NCI-H2081 treated with DMSO at 0.1 percent for 48 hours (cell line): Measurements from ENCODE around the gene LHFPL2.
"Not testable (repeated sequence)": the region's sequence is repeated elsewhere in the genome, so short reads cannot be mapped to it uniquely, and the experiment has no call there.

Experiments used
- DNase-seq: peaks from one replicate; lab custom pipeline; 2025; lab: John Stamatoyannopoulos, UW

The LHFPL2 gene

GRCh38 chr5:78640662-78641474 is 7.7 kb downstream of the LHFPL2 start:
- no peak for DNase-seq

- DNase-seq, result no peak
These were observed 8.8 kb downstream of the LHFPL2 start for GRCh38 chr5:78639791-78640190.

GRCh38 chr5:78638973-78639669 is 9.5 kb downstream of the LHFPL2 start:
- no peak for DNase-seq

- no peak for DNase-seq
These were observed 10.1 kb downstream of the LHFPL2 start for GRCh38 chr5:78638423-78638822.

- no peak for DNase-seq
These were observed 11.1 kb downstream of the LHFPL2 start for GRCh38 chr5:78637468-78637867.

- no peak for DNase-seq
These were observed 11.9 kb downstream of the LHFPL2 start for GRCh38 chr5:78636682-78637081.

- no peak for DNase-seq
These were observed 13.9 kb downstream of the LHFPL2 start for GRCh38 chr5:78634634-78635033.

- no peak for DNase-seq
These were observed 14.3 kb downstream of the LHFPL2 start for GRCh38 chr5:78634229-78634628.

- no peak for DNase-seq
These were observed 14.9 kb downstream of the LHFPL2 start for GRCh38 chr5:78633700-78634099.

GRCh38 chr5:78632467-78632866 is 16.1 kb downstream of the LHFPL2 start:
- no peak for DNase-seq

GRCh38 chr5:78631931-78632330 is 16.6 kb downstream of the LHFPL2 start:
- DNase-seq, result no peak

- no peak for DNase-seq
These were observed 18.5 kb downstream of the LHFPL2 start for GRCh38 chr5:78630047-78630446.

- no peak for DNase-seq
These were observed 18.9 kb downstream of the LHFPL2 start for GRCh38 chr5:78629624-78630023.

- DNase-seq, result no peak
These were observed 20.1 kb downstream of the LHFPL2 start for GRCh38 chr5:78628270-78628992.

- DNase-seq, result no peak
These were observed 20.8 kb downstream of the LHFPL2 start for GRCh38 chr5:78627766-78628165.

GRCh38 chr5:78627175-78627574 is 21.4 kb downstream of the LHFPL2 start:
- DNase-seq, result no peak

- no peak for DNase-seq
These were observed 22.5 kb downstream of the LHFPL2 start for GRCh38 chr5:78626009-78626571.

GRCh38 chr5:78624992-78625391 is 23.6 kb downstream of the LHFPL2 start:
- DNase-seq, result no peak

- DNase-seq, result no peak
These were observed 24.5 kb downstream of the LHFPL2 start for GRCh38 chr5:78624011-78624541.

GRCh38 chr5:78622302-78622971 is 26.1 kb downstream of the LHFPL2 start:
- DNase-seq, result no peak

- DNase-seq, result no peak
These were observed 27.3 kb downstream of the LHFPL2 start for GRCh38 chr5:78621291-78621738.

- not testable (repeated sequence) for DNase-seq
These were observed 28.5 kb downstream of the LHFPL2 start for GRCh38 chr5:78620119-78620518.
